GM12875 (cell line): ENCODE results near the gene SMOC2.
"Not testable (repeated sequence)": the region's sequence is repeated elsewhere in the genome, so short reads cannot be mapped to it uniquely, and the experiment has no call there.

Experiments
- H3K4me3 ChIP-seq: one replicate; pipeline ENCODE4 v1.5.1; 2011; ENCODE audit warnings: low read depth, low read length, control low read depth
- TF ChIP-seq, protein P1 (sequence below): IDR thresholded peaks from 2 replicates; pipeline ENCODE4 v1.5.1; 2011; ENCODE audit warnings: low read depth, mild to moderate bottlenecking, control low read depth, inconsistent platforms, low read length, moderate library complexity, borderline replicate concordance; ENCODE audit not compliant: insufficient read depth

Gene SMOC2

DNA sequence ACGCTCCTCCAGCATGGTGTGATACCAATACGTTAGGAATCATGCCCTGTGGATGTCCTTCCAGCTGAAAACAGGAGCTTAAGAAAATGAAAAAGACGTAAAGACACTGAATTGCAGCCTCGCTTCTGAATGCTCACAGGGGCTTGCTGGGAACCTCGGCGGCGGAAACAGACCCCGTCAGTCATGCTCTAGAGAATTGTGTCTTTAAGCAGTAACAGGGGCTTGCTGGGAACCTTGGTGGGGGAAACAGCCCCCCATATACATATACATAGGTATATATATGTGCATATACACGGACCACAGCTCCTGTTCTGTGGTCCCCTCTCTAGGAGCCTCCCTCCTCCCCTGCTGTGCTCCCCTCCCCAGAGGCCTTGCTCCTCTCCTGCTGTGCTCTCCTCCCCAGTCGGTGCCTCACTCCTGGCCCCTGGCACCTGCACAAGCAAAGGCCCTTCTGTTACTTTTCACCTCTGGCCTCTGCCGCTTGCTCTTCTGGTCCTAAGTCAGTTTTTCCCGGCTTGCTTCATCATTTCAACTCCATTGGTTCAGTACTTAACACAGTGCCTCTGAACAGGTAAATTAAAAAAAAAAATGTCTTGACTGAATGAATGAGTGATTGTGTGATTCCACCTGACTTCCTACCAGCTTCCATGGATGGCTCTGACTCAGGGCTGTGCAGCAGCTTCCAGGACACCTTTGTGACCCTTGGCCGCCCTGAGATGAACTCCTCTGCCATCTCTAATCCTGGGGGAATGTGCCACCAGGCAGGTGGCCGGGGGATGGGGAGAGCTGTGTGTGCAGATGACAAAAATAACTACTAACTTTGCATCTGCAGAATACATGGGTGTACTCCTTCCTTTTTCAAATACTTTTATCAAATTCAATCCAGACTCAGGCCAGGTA, 246.1 kb downstream of the SMOC2 start:
- no peak overlapping the region for H3K4me3 ChIP-seq
- TF ChIP-seq, protein P1, sequence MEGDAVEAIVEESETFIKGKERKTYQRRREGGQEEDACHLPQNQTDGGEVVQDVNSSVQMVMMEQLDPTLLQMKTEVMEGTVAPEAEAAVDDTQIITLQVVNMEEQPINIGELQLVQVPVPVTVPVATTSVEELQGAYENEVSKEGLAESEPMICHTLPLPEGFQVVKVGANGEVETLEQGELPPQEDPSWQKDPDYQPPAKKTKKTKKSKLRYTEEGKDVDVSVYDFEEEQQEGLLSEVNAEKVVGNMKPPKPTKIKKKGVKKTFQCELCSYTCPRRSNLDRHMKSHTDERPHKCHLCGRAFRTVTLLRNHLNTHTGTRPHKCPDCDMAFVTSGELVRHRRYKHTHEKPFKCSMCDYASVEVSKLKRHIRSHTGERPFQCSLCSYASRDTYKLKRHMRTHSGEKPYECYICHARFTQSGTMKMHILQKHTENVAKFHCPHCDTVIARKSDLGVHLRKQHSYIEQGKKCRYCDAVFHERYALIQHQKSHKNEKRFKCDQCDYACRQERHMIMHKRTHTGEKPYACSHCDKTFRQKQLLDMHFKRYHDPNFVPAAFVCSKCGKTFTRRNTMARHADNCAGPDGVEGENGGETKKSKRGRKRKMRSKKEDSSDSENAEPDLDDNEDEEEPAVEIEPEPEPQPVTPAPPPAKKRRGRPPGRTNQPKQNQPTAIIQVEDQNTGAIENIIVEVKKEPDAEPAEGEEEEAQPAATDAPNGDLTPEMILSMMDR: no peak

DNA sequence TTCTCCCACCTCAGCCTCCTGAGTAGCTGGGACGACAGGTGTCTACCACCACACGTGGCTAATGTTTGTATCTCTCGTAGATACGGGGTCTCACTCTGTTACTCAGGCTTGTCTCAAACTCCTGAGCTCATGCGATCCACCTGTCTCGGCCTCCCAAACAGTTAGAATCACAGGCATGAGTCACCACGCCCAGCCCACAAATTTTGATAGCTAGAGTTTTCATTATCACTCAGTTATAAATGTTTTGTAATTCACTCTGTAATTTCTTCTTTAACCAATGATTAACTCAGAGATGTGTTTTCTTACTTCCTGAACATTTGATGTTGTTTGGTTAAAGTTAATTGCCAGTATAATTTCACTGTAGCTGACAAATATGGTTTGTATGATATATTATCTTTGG, 249.3 kb downstream of the SMOC2 start:
- no peak overlapping the region for H3K4me3 ChIP-seq
- TF ChIP-seq, protein P1: no peak

DNA sequence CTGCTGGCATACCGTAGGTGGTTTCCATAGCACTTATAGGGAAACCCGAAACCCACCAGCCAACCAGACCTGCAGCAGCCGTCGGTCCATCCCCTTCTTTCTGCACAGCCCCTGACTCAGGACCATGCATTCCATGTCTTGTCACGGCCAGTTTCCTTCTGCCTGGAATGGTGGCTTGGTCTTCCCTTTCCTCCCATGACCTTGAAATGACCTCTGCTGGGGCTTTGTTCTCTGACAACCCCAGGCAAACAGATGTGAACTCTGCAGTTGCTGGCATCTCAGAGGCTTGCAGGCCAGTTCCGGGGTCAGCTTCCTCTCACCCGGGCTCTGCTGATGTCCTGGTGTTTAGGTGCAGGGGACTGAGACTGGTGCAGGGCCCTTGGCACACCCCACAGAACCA, 250.8 kb downstream of the SMOC2 start:
- H3K4me3 ChIP-seq: no peak overlapping the region
- TF ChIP-seq, protein P1: no peak

DNA sequence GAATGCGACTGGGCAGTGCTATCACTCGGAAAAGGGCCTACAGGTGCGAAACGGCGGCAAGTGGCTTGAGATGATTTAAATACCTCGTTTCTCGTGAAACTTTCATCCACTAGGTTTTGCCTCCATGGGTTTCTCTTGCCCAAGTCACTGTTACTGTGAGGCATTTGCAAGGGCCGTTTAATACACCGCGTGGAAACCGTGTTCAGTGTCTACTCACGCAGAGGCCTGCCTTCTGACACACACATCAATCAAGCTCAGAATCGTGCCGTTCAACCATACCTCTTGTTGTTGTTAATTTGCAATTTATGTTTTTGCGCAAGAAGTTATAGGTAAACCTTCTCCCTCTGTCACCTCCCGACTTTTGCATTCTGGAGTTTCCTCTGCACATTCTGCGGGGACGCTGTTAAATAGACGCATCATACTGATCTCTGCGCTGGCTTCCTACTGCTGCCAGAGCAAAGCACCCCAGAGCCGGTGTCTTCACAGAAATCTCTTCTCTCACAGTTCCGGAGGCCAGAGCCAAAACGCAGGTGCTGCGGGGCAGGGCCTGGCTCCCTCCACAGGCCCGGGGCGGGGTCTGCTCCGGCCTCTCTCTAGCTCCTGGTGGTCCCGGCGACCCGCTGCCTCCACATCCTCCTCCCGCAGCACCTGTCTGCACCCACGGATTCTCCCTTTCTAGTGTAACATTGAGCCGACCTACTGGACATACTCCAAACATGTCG, 251.4 kb downstream of the SMOC2 start:
- TF ChIP-seq, protein P1: no peak
- no peak overlapping the region for H3K4me3 ChIP-seq

DNA sequence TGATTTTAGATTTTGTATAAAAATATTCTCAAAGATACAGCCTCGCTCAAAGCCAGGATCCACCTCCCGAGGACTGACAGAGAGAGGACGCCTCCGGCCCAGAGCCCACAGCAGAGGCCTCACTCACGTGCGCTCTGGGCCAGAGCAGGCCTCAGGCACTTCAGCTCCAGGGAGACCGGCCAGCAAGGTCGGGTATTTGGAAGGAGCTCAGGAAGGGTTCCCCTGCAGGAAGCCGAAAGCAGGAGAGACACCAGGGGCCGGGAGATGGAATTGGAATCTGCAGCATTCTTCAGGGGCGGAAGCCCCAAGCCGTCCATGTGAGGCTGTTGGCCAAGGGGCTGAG, 251.9 kb downstream of the SMOC2 start:
- H3K4me3 ChIP-seq: not testable (repeated sequence)

DNA sequence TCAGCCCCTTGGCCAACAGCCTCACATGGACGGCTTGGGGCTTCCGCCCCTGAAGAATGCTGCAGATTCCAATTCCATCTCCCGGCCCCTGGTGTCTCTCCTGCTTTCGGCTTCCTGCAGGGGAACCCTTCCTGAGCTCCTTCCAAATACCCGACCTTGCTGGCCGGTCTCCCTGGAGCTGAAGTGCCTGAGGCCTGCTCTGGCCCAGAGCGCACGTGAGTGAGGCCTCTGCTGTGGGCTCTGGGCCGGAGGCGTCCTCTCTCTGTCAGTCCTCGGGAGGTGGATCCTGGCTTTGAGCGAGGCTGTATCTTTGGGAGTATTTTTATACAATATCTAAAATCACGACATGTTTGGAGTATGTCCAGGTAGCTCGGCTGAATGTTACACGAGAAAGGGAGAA, 253.8 kb downstream of the SMOC2 start:
- not testable (repeated sequence) for H3K4me3 ChIP-seq

DNA sequence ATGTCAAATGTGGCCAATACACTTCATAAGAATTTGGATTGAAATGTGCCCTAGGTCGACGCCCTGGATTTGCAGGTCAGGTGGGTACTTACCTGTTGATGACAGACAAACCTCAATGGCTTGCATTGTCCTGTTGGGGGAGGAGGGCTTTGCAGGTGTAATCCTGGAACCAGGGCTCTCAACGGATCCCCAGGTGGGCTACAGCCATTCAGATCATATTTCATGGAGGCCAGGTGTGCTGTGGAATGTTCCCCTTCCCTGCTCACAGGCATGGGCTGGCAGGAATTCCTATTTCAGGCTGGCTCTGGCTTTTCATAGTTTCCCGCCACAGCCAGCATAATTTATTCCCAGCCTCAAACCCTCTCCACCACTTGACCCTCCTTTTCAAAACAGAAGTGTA, 254.7 kb downstream of the SMOC2 start:
- H3K4me3 ChIP-seq: no peak overlapping the region
- TF ChIP-seq, protein P1: no peak

DNA sequence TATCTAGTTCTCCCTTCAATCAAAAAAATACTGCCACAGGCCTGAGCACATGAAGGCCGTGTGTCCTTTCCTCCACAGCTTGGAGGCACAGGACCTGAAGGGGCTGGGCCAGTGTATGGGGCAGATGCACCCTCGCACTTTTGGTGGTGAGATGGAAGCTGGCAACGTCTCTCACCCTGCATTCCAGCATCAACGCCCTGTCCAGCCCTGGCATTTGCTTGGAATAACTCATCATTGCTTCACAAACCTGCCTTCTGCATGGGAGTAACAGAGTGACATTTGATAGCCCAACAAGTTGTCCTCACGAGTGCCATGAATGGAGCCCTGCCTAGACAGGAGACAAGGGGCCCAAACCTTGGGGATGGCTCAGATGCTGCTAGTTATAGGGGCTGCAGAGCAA, 257.9 kb downstream of the SMOC2 start:
- TF ChIP-seq, protein P1: no peak
- no peak overlapping the region for H3K4me3 ChIP-seq
